Measurements from ENCODE around the gene BHLHA15.
A peak's percentile ranks its signal among the peaks of the same experiment; 100 is the strongest.

The BHLHA15 gene
- total RNA-seq = 0.16 to 0.67 (median 0.58) reads per million in 3 experiments

- DNase-seq = no peak
Measured at GRCh38 chr7:98211221-98211675, at the start of gene BHLHA15. TSS of gene BHLHA15 (plus strand) at chr7:98211439. CDS start at chr7:98212310, 871 bp downstream.

- DNase-seq = no peak
Measured at GRCh38 chr7:98162758-98163157, 48.5 kb upstream of the BHLHA15 start.

DNA sequence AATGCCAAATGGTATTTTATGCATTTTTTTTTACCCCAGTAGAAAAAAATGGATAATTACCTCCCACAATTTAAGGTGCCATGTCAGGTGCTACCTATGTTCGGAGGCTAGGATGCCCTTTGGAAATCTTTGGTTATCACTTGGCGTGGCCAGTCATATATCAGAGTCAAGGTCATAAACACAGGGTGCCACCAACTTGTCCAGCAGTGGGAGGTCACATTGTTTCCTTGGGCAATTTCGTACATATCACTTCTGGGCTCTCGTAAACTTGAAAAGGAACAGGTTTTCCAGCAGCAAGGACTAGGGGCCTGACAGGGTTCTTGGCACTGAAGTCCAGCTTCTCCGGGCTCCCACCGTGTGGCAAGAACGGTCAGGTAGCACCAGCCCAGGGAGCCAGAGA lies 48.0 kb upstream of the BHLHA15 start:
- DNase-seq = no peak

DNA sequence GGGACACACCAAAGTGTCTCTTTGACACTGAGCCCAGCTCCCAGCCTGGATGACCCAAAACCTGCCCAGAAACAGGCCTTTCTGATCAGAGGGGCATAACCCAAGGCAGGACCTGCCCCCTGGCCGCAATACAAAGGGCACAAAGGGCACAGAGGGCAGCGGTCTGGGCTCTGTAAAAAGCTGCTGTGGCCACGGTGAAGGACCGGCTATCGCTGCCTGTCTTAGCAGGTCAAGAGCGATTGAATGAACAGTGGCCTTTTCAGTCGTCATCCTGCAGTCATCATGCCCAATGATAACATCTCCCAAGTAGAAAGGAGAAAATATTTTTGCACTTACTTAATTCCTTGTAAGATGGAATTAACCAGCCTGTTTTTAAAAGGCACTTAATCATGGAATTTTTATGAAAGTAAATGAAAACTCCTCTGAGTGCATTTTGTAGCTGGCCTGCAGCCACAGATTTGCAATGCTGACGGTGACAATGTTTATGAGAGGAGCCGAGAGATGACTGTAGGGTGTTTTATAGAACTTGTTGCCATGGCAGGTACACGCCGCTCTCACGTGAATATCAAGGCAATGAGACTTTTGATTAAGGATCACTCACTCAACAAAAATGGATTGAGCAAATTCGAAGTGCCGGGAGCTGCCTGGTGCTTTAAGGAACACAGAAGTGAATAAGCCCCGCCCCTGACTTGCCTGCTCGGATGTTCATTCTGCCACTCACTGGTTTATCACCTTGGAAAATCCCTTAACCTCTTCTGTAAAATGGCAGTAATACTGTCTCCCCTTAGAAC lies 47.3 kb upstream of the BHLHA15 start:
- no peak for DNase-seq

- DNase-seq = peak; percentile 22
Measured at GRCh38 chr7:98165827-98166667, 45.2 kb upstream of the BHLHA15 start.

GRCh38 chr7:98166668-98166970 lies 44.6 kb upstream of the BHLHA15 start:
- DNase-seq = no peak

- no peak for DNase-seq
Measured at GRCh38 chr7:98167653-98168052, 43.6 kb upstream of the BHLHA15 start.

DNA sequence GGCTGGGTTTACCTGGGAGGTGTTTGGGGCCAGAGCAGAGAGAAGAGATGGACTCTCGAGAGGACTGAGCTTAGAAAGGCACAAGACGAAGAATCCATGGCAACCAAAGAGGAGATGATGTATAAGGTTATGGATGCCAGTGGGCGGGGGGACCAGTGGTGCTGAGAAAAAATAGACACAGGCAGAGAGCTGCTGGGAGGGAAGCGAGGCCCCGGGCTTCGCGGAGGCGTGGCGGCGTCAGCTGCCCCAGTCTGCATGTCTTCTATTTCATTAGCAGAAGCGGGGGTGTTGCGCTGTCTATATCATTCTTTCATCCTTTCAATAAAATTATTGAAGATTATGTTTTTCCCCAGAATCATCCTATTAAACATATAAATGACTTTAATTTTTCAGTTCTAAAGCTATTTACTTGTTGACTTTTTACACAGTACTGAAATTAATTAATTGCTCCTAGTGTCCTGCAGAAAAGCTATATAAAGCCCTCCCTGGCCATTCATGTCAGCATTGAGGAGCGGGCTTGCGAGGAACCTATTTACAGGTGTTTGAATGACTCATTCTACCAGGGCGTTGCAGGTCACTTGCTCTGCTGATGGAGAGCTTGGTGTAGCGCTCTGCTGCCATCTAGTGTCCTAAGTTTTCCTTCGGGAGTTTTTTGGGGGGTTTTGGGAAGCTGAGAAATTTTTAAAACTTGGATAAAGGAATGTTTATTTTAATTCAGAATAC lies 42.9 kb upstream of the BHLHA15 start:
- DNase-seq = peak; percentile 62

DNA sequence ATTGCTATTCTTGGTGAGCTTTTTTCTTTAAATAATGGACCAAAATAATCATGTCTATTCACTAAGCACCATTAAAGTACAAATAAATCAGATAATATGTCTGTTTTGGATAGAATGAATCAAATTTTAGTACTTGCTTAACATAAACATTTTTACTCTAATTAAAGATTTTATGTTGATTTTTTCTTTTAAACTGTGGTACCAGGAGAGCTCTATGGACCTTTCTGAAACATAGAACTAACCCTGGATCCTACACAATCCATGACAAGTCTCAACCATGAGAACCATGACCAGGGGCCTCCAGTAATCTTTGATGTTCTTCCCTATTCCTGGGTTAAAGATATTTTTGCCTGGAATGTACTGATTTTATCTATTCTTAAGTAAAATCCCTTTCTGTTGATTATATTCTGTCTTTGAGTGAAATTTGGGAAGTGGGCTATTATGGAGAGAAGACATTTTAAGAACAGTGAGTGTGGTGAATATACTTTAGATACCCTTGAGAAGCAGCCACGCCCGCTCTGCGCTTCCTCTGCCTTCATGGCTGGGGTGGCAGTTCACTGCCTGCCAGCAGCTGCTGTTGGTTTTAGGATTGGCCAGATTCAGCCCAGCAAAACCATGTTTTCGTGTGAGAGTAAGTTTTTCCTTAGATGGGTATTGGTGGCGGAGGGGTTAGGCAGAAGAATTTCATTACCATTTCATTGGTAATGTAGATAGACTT lies 42.2 kb upstream of the BHLHA15 start:
- DNase-seq = no peak

DNA sequence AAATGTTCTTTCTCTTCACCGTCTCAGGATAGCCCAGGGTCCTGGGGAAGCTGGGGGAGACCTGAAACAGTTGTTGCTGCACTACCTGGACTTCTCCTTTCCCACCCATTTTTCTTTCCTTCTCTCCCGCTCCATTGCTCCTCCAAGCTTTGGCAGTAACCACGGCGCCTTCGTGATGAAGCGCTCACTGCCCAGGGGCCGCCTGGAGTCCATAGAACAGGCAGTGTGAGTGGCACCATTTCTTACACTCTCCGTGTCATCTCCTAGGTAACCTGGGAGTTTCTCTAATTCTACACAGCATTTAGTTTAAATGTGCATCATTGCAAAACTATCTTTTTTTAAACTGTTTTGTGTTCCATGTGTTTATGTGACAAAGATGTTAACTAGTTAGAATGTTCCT lies 40.3 kb upstream of the BHLHA15 start:
- no peak for DNase-seq

- no peak for DNase-seq
Measured at GRCh38 chr7:98171449-98171848, 39.8 kb upstream of the BHLHA15 start.

DNA sequence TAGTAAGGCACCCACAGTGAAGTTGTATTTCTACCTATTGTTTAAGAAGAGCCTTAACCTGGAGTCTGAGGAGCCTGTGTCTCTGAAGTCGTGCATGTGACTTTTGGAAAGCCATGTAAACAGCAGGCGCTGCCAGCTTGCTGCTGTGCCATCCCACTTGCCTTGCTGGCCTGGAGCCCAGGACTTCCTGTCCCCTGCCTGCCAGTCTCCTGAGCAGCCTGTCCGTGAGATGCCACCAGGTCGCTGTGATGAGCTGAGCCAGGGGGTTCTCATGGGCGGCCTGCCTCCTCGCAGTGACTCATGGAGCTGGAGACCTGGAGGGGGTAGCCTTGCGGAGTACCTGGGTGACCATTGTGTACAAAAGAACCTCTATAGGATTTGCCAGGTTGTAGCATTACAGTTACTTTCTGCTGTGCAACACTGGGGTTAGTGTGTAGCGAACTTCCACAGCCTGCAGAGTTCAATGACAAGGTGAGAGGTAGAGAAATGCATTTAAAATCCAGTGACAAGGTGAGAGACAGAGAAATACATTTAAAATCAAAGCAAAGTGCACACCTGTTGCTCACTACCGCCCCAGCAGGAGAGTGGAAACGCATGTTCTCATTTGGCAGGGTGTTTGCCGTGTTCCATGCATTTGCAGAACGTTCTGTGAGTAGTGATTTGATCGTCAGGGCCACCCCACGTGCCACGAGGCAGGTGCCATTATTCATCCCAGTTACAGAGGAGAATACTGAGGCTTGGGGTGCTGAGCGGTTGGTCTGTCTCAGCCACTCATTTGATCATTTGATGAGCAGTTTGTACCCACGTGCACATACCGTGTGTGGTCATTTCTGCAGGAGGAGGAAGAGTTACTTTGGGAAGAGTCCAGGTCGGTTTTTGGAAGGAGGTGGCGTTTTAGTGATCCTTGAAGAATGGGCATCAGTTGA lies 36.6 kb upstream of the BHLHA15 start:
- no peak for DNase-seq

DNA sequence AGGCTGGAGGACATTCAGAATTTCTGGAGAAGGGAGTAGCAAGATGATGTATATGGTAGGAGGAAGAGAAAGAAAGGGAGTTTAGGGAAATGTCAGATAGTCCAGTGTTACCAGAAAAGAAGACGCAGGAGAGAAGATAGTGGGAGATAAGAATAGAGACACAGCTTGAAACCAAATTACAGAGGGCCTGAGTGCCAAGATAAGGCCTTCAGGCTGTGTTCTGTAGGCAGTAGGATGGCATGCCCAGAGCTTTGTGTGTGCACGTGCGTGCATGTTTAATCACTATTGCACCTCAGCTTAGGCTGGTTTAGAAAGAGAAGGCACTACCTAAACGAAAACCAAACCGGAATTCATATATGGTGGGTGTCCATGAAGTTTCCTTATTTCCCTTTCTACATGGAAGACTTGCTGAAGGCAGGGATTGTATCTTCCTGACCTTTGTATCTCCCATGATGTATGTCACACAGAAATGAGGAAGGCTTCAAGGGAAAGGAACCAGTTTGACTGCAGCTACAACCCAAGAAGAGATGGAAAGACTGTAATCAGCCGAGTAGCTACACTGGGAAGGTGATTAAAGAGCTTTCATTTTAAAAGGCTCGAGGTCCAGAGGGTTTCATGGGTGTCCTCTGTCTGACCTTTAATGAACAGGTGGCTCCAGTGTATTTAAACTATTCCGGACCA lies 35.8 kb upstream of the BHLHA15 start:
- DNase-seq = no peak

GRCh38 chr7:98177553-98177952 lies 33.7 kb upstream of the BHLHA15 start:
- DNase-seq = no peak

DNA sequence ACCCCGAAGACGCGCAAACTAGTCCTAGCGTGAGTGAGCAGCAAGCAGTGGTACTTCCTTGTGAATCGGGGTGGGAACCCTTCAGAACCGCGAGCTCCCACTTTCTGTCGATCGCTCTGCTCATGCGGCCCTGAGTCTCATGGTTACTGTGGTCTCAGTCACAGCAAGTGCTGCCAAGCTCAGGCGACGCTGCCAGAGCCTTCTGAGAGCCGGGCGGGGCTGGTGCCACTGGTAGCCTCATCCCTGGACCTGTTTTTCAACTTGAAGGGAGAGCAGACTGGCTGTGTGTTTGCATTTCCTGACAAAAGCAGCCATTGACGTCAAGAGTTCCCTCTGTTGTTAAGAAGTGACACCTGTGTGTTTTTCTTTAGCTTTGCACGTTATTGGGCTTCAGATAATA lies 32.9 kb upstream of the BHLHA15 start:
- no peak for DNase-seq

- DNase-seq = no peak
Measured at GRCh38 chr7:98178762-98179490, 32.3 kb upstream of the BHLHA15 start.

GRCh38 chr7:98180751-98181150 lies 30.5 kb upstream of the BHLHA15 start:
- DNase-seq = no peak

- DNase-seq = no peak
Measured at GRCh38 chr7:98185101-98185500, 26.1 kb upstream of the BHLHA15 start.

DNA sequence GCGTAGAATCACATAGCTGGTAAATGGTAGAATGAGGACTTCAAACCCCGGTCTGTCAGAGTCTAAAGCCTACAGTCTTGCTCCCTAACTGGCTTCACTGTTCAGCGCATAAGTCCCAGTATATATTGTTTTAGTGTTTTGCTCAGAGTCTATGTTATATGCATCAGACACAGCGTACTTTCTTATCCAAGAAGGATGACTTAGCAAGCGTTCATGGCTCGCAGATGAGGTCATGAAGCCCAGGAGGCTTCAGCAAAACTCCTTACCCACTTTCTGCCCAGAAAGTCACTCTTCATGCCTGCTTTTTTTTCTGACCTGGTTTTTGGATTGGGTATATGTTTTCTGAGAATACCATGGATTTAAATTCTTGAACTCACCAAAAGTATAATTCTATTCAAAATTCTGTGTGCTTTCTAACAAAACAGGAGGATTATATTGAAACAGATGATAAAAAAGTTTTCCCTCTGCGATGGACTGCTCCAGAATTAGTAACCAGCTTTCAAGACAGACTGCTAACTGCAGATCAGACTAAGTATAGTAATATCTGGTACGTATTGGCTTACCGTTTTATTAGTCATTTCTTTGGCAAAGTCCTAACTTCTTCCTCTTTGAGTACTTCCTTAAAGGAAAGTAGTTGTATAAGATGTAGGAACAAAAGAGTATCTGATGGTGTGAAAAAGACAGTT lies 24.6 kb upstream of the BHLHA15 start:
- no peak for DNase-seq

DNA sequence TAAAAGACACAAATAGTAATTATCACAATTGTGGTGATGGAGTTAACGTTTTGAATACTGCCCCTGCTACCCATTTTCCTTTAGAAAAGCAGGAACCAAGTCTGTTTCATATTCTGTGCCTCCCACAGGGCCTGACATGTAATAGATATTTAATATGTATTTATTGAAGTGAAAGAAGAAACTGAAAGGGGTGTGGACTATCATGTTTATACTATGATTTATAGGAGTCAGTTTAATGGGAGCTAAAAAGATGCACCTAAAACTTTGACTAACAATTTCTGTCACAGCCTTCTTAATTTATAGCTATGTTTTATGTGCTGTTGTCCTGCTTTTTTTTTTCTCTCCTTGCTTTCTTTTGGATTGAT lies 24.1 kb upstream of the BHLHA15 start:
- no peak for DNase-seq

Measured in central memory CD4-positive, alpha-beta T cell (primary cell).